Cardiac muscle cell (in vitro differentiated cells and primary cell): ENCODE measurements around the gene MBD4. TPM values are rescaled to one million over a fixed set of nuclear protein-coding genes. Genes with fewer than 3 reads are reported as not detected.
A peak's percentile ranks its signal among the peaks of the same experiment; 100 is the strongest.

ENCODE experiments used
- DNase-seq, 2 donors: peaks; one replicate each; pipeline versions ENCODE4 v3.0.0 to v3.0.0-alpha.2; 2010 to 2017; ENCODE audit warnings: low read depth in 1 of 2, low spot score in 1 of 2
- H3K27ac ChIP-seq: fragments of 200-600 bp; sonication (generic); 2 replicates; pipeline ENCODE4 v1.5.1; 2016
- H3K27me3 ChIP-seq: fragments of 200-600 bp; sonication (generic); 2 replicates; pipeline ENCODE4 v1.6.0; 2016; ENCODE audit warnings: control low read depth
- H3K36me3 ChIP-seq: fragments of 200-600 bp; sonication (generic); 2 replicates; pipeline ENCODE4 v1.5.1; 2016; ENCODE audit warnings: control low read depth
- H3K4me1 ChIP-seq: fragments of 200-600 bp; sonication (generic); 2 replicates; pipeline ENCODE4 v1.8.1; 2017; ENCODE audit warnings: low read depth, mild to moderate bottlenecking, mixed run types
- H3K4me3 ChIP-seq: fragments of 200-600 bp; sonication (generic); 2 replicates; pipeline ENCODE4 v1.5.1; 2016; ENCODE audit warnings: mild to moderate bottlenecking
- H3K9me3 ChIP-seq: fragments of 200-600 bp; sonication (generic); 2 replicates; pipeline ENCODE4 v1.5.1; 2017; ENCODE audit warnings: low read depth, mild to moderate bottlenecking, control low read depth
- CTCF ChIP-seq: IDR thresholded peaks from 2 replicates; pipeline ENCODE4 v1.5.1; 2012; ENCODE audit warnings: low read depth, mild to moderate bottlenecking, low read length
- polyA plus RNA-seq: library from polyadenylated mRNA; unstranded; fragments of >200 nt; fragmentation: Nextera tagmentation; extraction: Ambion mirVana; gene quantifications from 2 replicates; pipeline ENCODE4 v1.2.1, GENCODE V29; 2016
- total RNA-seq: library from RNA; depleted of rRNA; stranded (reverse); fragments of >200 nt; gene quantifications from 2 replicates; pipeline ENCODE4 v1.2.3, GENCODE V29; 2016

MBD4 gene
- total and polyA plus RNA-seq, 2 experiments from 2014 or later, result 30.0 to 39.8 TPM

GRCh38 chr3:129467932-129468331 is 28.2 kb upstream of the MBD4 start:
- peaks cover 18% of the 10 kb centered on the region for H3K4me1 ChIP-seq
- no peaks in the 10 kb centered on the region for H3K27me3 ChIP-seq
- H3K36me3 ChIP-seq, result no peaks in the 10 kb centered on the region
- H3K9me3 ChIP-seq, result no peaks in the 10 kb centered on the region
- H3K4me3 ChIP-seq, result no peak overlapping the region
- TF ChIP-seq CTCF, result no peak
- no peak for DNase-seq
- no peak overlapping the region for H3K27ac ChIP-seq

GRCh38 chr3:129463716-129464115 is 24.0 kb upstream of the MBD4 start:
- Histone ChIP-seq H3K27ac (no peak overlapping the region), H3K9me3 (no peaks in the 10 kb centered on the region), H3K4me1 (peaks cover 15% of the 10 kb centered on the region), H3K4me3 (no peak overlapping the region), H3K36me3 (no peaks in the 10 kb centered on the region), H3K27me3 (no peaks in the 10 kb centered on the region)
- no peak for TF ChIP-seq CTCF
- no peak for DNase-seq

GRCh38 chr3:129463094-129463493 is 23.3 kb upstream of the MBD4 start:
- no peak for DNase-seq
- Histone ChIP-seq H3K27me3 (no peaks in the 10 kb centered on the region), H3K27ac (no peak overlapping the region), H3K4me1 (peaks cover 11% of the 10 kb centered on the region), H3K36me3 (no peaks in the 10 kb centered on the region), H3K4me3 (no peak overlapping the region), H3K9me3 (no peaks in the 10 kb centered on the region)
- no peak for TF ChIP-seq CTCF

GRCh38 chr3:129462361-129462968 is 22.7 kb upstream of the MBD4 start:
- H3K4me1 ChIP-seq, result peaks cover 11% of the 10 kb centered on the region
- no peaks in the 10 kb centered on the region for H3K36me3 ChIP-seq
- no peaks in the 10 kb centered on the region for H3K27me3 ChIP-seq
- no peak for DNase-seq
- H3K9me3 ChIP-seq, result no peaks in the 10 kb centered on the region
- TF ChIP-seq CTCF, result no peak
- H3K27ac ChIP-seq, result no peak overlapping the region
- no peak overlapping the region for H3K4me3 ChIP-seq

GRCh38 chr3:129461461-129462146 is 21.9 kb upstream of the MBD4 start:
- peak overlapping the region; percentile 4 for H3K27ac ChIP-seq
- no peaks in the 10 kb centered on the region for H3K36me3 ChIP-seq
- H3K27me3 ChIP-seq, result no peaks in the 10 kb centered on the region
- DNase-seq, result peak in 1 of 2 donors; percentile 82
- no peaks in the 10 kb centered on the region for H3K9me3 ChIP-seq
- peaks cover 11% of the 10 kb centered on the region for H3K4me1 ChIP-seq
- H3K4me3 ChIP-seq, result no peak overlapping the region
- no peak for TF ChIP-seq CTCF
